ENCODE results near the gene ZNF358.

The ZNF358 gene

GRCh38 chr19:7505288-7505681 lies 10.6 kb upstream of the ZNF358 start:
- TF ChIP-seq CTCF (IDR thresholded peaks at IDR 0.05; ENCODE audit: low read depth, low read length, missing control alignments) = no peak
- H3K27me3 ChIP-seq (replicated peaks) = no peaks in the 10 kb centered on the region
- no peak overlapping the region for H3K27ac ChIP-seq
- H3K36me3 ChIP-seq (replicated peaks) = no peaks in the 10 kb centered on the region
- H3K4me3 ChIP-seq (ENCODE audit: low read depth, low read length) = no peak overlapping the region
- no peak for DNase-seq
- in situ Hi-C loops (cut with HindIII; ENCODE audit: low pct_ligation_motif_present, low sequenced_read_pairs) = no loop called here

DNA sequence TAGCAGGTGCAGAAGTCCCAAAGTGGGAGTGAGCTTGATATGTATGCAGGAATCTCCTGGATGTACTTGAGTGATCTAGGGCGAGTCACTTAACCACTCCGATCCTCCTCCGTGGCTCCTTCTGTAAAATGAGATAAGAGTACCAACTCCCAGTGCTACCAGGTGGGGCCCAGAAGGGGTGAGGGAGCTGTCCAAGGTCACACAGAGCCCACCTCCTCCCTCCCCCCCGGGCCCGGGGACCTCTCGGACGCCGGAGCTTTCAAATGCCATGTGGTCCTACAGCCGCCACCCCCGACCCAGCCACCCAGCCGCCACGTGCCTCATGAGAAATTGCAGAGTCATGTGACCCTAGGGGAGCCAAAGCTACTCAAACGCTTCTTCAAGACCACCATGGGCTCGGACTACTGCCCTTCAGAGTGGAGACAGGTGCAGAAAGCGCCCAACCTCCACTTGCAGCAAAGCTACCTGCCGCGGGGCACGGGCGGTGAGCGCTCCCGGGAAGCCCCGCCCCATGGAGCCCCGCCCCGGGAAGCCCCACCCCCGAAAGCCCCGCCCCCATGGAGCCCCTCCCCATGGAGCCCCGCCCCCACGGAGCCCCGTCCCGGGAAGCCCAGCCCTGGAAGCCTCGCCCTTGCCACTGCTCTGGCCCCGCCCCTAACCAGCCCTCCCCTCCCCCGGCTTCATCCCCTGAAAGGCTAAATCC lies 10.1 kb upstream of the ZNF358 start:
- no peak for TF ChIP-seq CTCF (IDR thresholded peaks at IDR 0.05; ENCODE audit: low read depth, low read length, missing control alignments)
- H3K36me3 ChIP-seq (replicated peaks) = no peaks in the 10 kb centered on the region
- H3K27me3 ChIP-seq (replicated peaks) = no peaks in the 10 kb centered on the region
- H3K27ac ChIP-seq = no peak overlapping the region
- H3K4me3 ChIP-seq (ENCODE audit: low read depth, low read length) = no peak overlapping the region
- DNase-seq = no peak
- in situ Hi-C loops (cut with HindIII; ENCODE audit: low pct_ligation_motif_present, low sequenced_read_pairs) = no loop called here

DNA sequence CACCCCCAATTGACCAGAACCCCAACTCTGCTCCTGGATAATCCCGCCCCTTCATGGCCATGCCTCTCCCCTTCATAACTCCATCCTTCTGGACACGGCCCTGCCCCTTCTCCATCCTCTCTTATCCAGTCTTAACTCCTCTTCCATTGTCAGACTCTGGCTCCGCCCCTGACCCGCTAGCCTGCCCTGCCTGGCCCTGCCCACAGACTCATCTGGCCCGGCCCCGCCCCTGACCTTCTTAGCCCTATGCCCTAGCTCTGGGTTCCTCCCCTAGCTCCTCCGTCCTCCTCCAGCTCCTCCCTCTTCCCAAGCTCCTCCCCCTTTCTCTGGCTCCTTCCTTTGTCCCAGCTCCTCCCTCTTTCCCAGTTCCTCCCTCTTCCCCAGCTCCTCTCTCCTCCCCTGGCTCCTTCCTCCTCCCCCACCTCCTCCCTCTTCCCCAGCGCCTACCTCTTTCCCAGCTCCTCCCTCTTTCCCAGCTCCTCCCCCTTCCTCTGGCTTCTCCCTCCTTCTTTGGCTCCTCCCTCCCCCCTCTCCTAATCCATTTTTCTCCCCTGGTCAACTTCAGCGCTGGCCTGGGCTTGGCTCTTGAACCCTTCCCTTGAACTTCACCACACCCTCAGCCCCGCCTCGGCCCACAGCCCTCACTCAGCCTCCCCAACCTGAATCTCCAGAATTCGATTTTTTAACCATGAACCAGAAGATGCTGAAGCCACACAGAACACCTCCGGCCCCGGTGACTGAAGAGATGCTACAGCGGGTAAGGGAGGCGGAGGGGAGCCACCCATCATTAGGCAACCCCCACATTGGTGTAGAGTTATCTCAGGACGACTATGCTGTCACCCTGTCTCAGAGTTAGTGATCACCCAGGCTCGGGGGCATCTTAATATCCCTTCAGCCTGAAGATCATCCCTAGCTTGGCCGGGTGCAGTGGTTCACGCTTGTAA lies 9.2 kb upstream of the ZNF358 start:
- H3K36me3 ChIP-seq (replicated peaks) = no peaks in the 10 kb centered on the region
- H3K27me3 ChIP-seq (replicated peaks) = no peaks in the 10 kb centered on the region
- H3K4me3 ChIP-seq (ENCODE audit: low read depth, low read length) = no peak overlapping the region
- in situ Hi-C loops (cut with HindIII; ENCODE audit: low pct_ligation_motif_present, low sequenced_read_pairs) = no loop called here
- TF ChIP-seq CTCF (IDR thresholded peaks at IDR 0.05; ENCODE audit: low read depth, low read length, missing control alignments) = no peak
- no peak overlapping the region for H3K27ac ChIP-seq
- peak; percentile 61 for DNase-seq

- H3K4me3 ChIP-seq (ENCODE audit: low read depth, low read length) = no peak overlapping the region
- in situ Hi-C loops (cut with HindIII; ENCODE audit: low pct_ligation_motif_present, low sequenced_read_pairs) = no loop called here
- peak; percentile 92 for DNase-seq
Measured at GRCh38 chr19:7507884-7508283, 8.0 kb upstream of the ZNF358 start.

DNA sequence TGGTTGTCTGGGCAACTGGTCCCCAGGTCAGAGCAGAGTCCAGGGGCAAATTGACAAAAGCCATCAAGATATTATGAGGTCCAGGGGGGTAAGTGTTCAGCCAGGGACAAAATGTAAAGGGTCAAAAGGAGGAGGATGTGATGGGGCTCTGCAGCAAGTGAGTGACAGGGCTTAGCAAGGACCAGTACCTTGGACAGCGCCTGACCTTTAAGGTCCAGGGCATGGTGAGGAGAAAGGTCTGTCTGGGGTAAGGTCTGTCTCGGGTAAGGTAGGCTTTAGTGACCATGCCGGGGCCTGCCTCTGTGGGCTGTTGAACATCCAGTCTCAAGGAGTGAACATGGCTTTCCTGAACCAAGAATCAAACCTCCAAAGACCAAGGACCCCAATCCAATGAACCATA lies 6.3 kb upstream of the ZNF358 start:
- Histone ChIP-seq H3K27me3 (replicated peaks) (no peaks in the 10 kb centered on the region), H3K27ac (no peak overlapping the region), H3K4me3 (ENCODE audit: low read depth, low read length) (no peak overlapping the region), H3K36me3 (replicated peaks) (no peaks in the 10 kb centered on the region)
- in situ Hi-C loops (cut with HindIII; ENCODE audit: low pct_ligation_motif_present, low sequenced_read_pairs) = no loop called here
- no peak for DNase-seq
- no peak for TF ChIP-seq CTCF (IDR thresholded peaks at IDR 0.05; ENCODE audit: low read depth, low read length, missing control alignments)

More at GRCh38 chr19:7507884-7508283, 8.0 kb upstream of the ZNF358 start:
- no peak for TF ChIP-seq CTCF (IDR thresholded peaks at IDR 0.05; ENCODE audit: low read depth, low read length, missing control alignments)
- Histone ChIP-seq H3K27me3 (replicated peaks) (no peaks in the 10 kb centered on the region), H3K27ac (no peak overlapping the region), H3K36me3 (replicated peaks) (no peaks in the 10 kb centered on the region)
